HUES6 (cell line): ENCODE measurements around the gene KDM4C.

ENCODE experiments used
- H3K27ac ChIP-seq: 2 replicates; pipeline ENCODE4 v1.7.0; 2013; ENCODE audit warnings: low read depth, mild to moderate bottlenecking, low read length, inconsistent platforms
- H3K27me3 ChIP-seq: 2 replicates; pipeline ENCODE4 v1.6.1; 2013; ENCODE audit warnings: low read length; ENCODE audit not compliant: control insufficient read depth, insufficient read depth
- H3K36me3 ChIP-seq: 2 replicates; pipeline ENCODE4 v1.6.1; 2013; ENCODE audit warnings: low read length; ENCODE audit not compliant: control insufficient read depth, insufficient read depth
- H3K4me1 ChIP-seq: 2 replicates; pipeline ENCODE4 v1.6.1; 2013; ENCODE audit warnings: low read length; ENCODE audit not compliant: control insufficient read depth, insufficient read depth
- H3K4me3 ChIP-seq: 2 replicates; pipeline ENCODE4 v1.5.1; 2013; ENCODE audit warnings: low read depth, low read length
- H3K9ac ChIP-seq: one replicate; pipeline ENCODE4 v1.6.1; 2013; ENCODE audit warnings: mild to moderate bottlenecking, low read length
- H3K9me3 ChIP-seq: 2 replicates; pipeline ENCODE4 v1.6.1; 2013; ENCODE audit warnings: low read depth, low read length; ENCODE audit not compliant: control insufficient read depth, insufficient read depth

KDM4C gene

GRCh38 chr9:7169717-7170389, 412.1 kb downstream of the KDM4C start:
- H3K9ac ChIP-seq: no peak overlapping the region
- peaks cover 11% of the 10 kb centered on the region for H3K36me3 ChIP-seq
- no peak overlapping the region for H3K4me3 ChIP-seq
- H3K27me3 ChIP-seq: no peaks in the 10 kb centered on the region
- no peak overlapping the region for H3K27ac ChIP-seq
- no peaks in the 10 kb centered on the region for H3K9me3 ChIP-seq
- peaks cover 20% of the 10 kb centered on the region for H3K4me1 ChIP-seq

GRCh38 chr9:7171396-7172153, 413.8 kb downstream of the KDM4C start:
- Histone ChIP-seq H3K27me3 (no peaks in the 10 kb centered on the region), H3K4me1 (peaks cover 20% of the 10 kb centered on the region), H3K9me3 (no peaks in the 10 kb centered on the region), H3K9ac (no peak overlapping the region), H3K4me3 (no peak overlapping the region), H3K36me3 (peaks cover 3% of the 10 kb centered on the region; the same call in 1 of the 2 replicates), H3K27ac (no peak overlapping the region)

GRCh38 chr9:7172154-7173115, 414.7 kb downstream of the KDM4C start:
- peaks cover 20% of the 10 kb centered on the region for H3K4me1 ChIP-seq
- H3K27ac ChIP-seq: no peak overlapping the region
- H3K36me3 ChIP-seq: peaks cover 3% of the 10 kb centered on the region; the same call in 1 of the 2 replicates
- H3K4me3 ChIP-seq: no peak overlapping the region
- no peak overlapping the region for H3K9ac ChIP-seq
- no peaks in the 10 kb centered on the region for H3K9me3 ChIP-seq
- H3K27me3 ChIP-seq: no peaks in the 10 kb centered on the region

- H3K4me1 ChIP-seq: peaks cover 20% of the 10 kb centered on the region
- no peak overlapping the region for H3K4me3 ChIP-seq
- H3K9me3 ChIP-seq: no peaks in the 10 kb centered on the region
- H3K9ac ChIP-seq: no peak overlapping the region
- no peaks in the 10 kb centered on the region for H3K27me3 ChIP-seq
- no peak overlapping the region for H3K27ac ChIP-seq
- H3K36me3 ChIP-seq: peaks cover 3% of the 10 kb centered on the region; the same call in 1 of the 2 replicates
Observed at GRCh38 chr9:7173139-7173538, 415.4 kb downstream of the KDM4C start.

GRCh38 chr9:7174301-7174700, 416.5 kb downstream of the KDM4C start:
- Histone ChIP-seq H3K9me3 (no peaks in the 10 kb centered on the region), H3K36me3 (peaks cover 3% of the 10 kb centered on the region; the same call in 1 of the 2 replicates), H3K4me3 (no peak overlapping the region), H3K27me3 (no peaks in the 10 kb centered on the region), H3K4me1 (peaks cover 28% of the 10 kb centered on the region), H3K27ac (no peak overlapping the region), H3K9ac (no peak overlapping the region)

- peaks cover 28% of the 10 kb centered on the region for H3K4me1 ChIP-seq
- H3K36me3 ChIP-seq: peaks cover 3% of the 10 kb centered on the region; the same call in 1 of the 2 replicates
- H3K4me3 ChIP-seq: no peak overlapping the region
- no peaks in the 10 kb centered on the region for H3K27me3 ChIP-seq
- H3K27ac ChIP-seq: no peak overlapping the region
- no peak overlapping the region for H3K9ac ChIP-seq
- H3K9me3 ChIP-seq: no peaks in the 10 kb centered on the region
Observed at GRCh38 chr9:7174884-7175283, 417.1 kb downstream of the KDM4C start.

GRCh38 chr9:7176561-7176960, 418.8 kb downstream of the KDM4C start:
- Histone ChIP-seq H3K4me3 (no peak overlapping the region), H3K27ac (no peak overlapping the region), H3K9me3 (peaks cover 5% of the 10 kb centered on the region; the same call in 1 of the 2 replicates), H3K4me1 (peaks cover 18% of the 10 kb centered on the region), H3K9ac (no peak overlapping the region), H3K36me3 (peaks cover 6% of the 10 kb centered on the region; the same call in 1 of the 2 replicates), H3K27me3 (no peaks in the 10 kb centered on the region)

GRCh38 chr9:7177383-7177782, 419.6 kb downstream of the KDM4C start:
- Histone ChIP-seq H3K9ac (no peak overlapping the region), H3K27ac (no peak overlapping the region), H3K36me3 (peaks cover 6% of the 10 kb centered on the region; the same call in 1 of the 2 replicates), H3K9me3 (peaks cover 11% of the 10 kb centered on the region; the same call in 1 of the 2 replicates), H3K4me3 (no peak overlapping the region), H3K27me3 (no peaks in the 10 kb centered on the region), H3K4me1 (peaks cover 10% of the 10 kb centered on the region)

- H3K4me1 ChIP-seq: peaks cover 7% of the 10 kb centered on the region
- peaks cover 6% of the 10 kb centered on the region; the same call in 1 of the 2 replicates for H3K36me3 ChIP-seq
- peaks cover 13% of the 10 kb centered on the region; the same call in 1 of the 2 replicates for H3K9me3 ChIP-seq
- no peak overlapping the region for H3K9ac ChIP-seq
- H3K4me3 ChIP-seq: no peak overlapping the region
- H3K27ac ChIP-seq: no peak overlapping the region
- no peaks in the 10 kb centered on the region for H3K27me3 ChIP-seq
Observed at GRCh38 chr9:7178729-7179128, 421.0 kb downstream of the KDM4C start.

GRCh38 chr9:7180247-7180646, 422.5 kb downstream of the KDM4C start:
- H3K27me3 ChIP-seq: no peaks in the 10 kb centered on the region
- H3K27ac ChIP-seq: no peak overlapping the region
- peaks cover 3% of the 10 kb centered on the region; the same call in 1 of the 2 replicates for H3K36me3 ChIP-seq
- H3K4me3 ChIP-seq: no peak overlapping the region
- H3K4me1 ChIP-seq: peaks cover 10% of the 10 kb centered on the region
- peaks cover 13% of the 10 kb centered on the region; the same call in 1 of the 2 replicates for H3K9me3 ChIP-seq
- H3K9ac ChIP-seq: no peak overlapping the region
